GM12878 (cell line): Measurements from ENCODE around the gene HEBP1. TPM values are rescaled to one million over a fixed set of nuclear protein-coding genes. Genes with fewer than 3 reads are reported as not detected.

ENCODE experiments used
- ATAC-seq: fragments of 200-7000 bp; cut with Tn5 transposase; 3 replicates; pipeline ENCODE4 v1.9.1; 2020; ENCODE audit warnings: mild to moderate bottlenecking, moderate library complexity
- BruUV-seq: library from RNA; stranded (reverse); fragments of 400-500 nt; replicated peaks from 2 replicates; lab custom pipeline; 2021; lab: Mats Ljungman, UMichigan
- CTCF ChIA-PET: fragments of 300-600 bp; sonication (Branson Sonifier 250); formaldehyde crosslinking; extraction: SDS; loops from one replicate; lab custom pipeline; 2021; ENCODE audit warnings: inconsistent platforms; lab: Yijun Ruan, JAX
- POLR2A ChIA-PET: fragments of 350-600 bp; formaldehyde crosslinking; extraction: SDS; loops from one replicate; lab custom pipeline; 2021; ENCODE audit warnings: inconsistent platforms; lab: Charles Lee
- RAD21 ChIA-PET: fragments of 300-600 bp; sonication (Branson Sonifier 250); formaldehyde crosslinking; loops from one replicate; lab custom pipeline; 2023; ENCODE audit warnings: antibody characterized with exemption; ENCODE audit not compliant: unreplicated experiment; lab: Charles Lee
- SMC1A ChIA-PET: fragments of 300-600 bp; sonication (Branson Sonifier 250); formaldehyde crosslinking; loops from one replicate; lab custom pipeline; 2023; ENCODE audit not compliant: unreplicated experiment, uncharacterized antibody; lab: Charles Lee
- DNase-seq: peaks from one replicate; pipeline ENCODE4 v3.0.0-alpha.2; 2011; ENCODE audit warnings: low read depth, low spot score
- FAIRE-seq: peaks from 3 replicates; lab custom pipeline; 2011; peaks lifted over from hg19 to GRCh38; lab: Jason Lieb, UNC
- H2AFZ ChIP-seq: 2 replicates; pipeline ENCODE4 v1.6.0; 2011; ENCODE audit warnings: low read depth, low read length, control low read depth; ENCODE audit not compliant: control insufficient read depth
- H3K27ac ChIP-seq: 2 replicates; pipeline ENCODE4 v1.5.1; 2011; ENCODE audit warnings: control low read depth; ENCODE audit not compliant: control insufficient read depth, insufficient read depth
- H3K27me3 ChIP-seq, 2 experiments: replicated peaks in 1 of 2; 2 replicates each; pipeline versions ENCODE4 v1.6.0 to v1.6.1; 2011; ENCODE audit warnings: low read length in 1 of 2; ENCODE audit not compliant: control insufficient read depth in 2 of 2, insufficient read depth in 2 of 2
- H3K36me3 ChIP-seq, 2 experiments: 2 replicates each; pipeline ENCODE4 v1.5.1; 2011; ENCODE audit warnings: low read length in 1 of 2; ENCODE audit not compliant: control insufficient read depth in 2 of 2, insufficient read depth in 2 of 2
- H3K4me1 ChIP-seq: 2 replicates; pipeline ENCODE4 v1.6.1; 2011; ENCODE audit warnings: mild to moderate bottlenecking, low read length, moderate library complexity, mixed read lengths; ENCODE audit not compliant: control insufficient read depth, insufficient read depth
- H3K4me2 ChIP-seq: 2 replicates; pipeline ENCODE4 v1.6.0; 2011; ENCODE audit warnings: control low read depth; ENCODE audit not compliant: control insufficient read depth, insufficient read depth
- H3K4me3 ChIP-seq: fragments of 200-600 bp; sonication (generic); 2 replicates; pipeline ENCODE4 v1.5.1; 2016
- H3K79me2 ChIP-seq: 2 replicates; pipeline ENCODE4 v1.6.0; 2011; ENCODE audit warnings: low read length; ENCODE audit not compliant: control insufficient read depth, insufficient read depth
- H3K9ac ChIP-seq: 2 replicates; pipeline ENCODE4 v1.8.0; 2011; ENCODE audit warnings: low read length, control low read depth, mixed read lengths; ENCODE audit not compliant: control insufficient read depth, insufficient read depth
- H3K9me3 ChIP-seq: replicated peaks from 3 replicates; pipeline ENCODE4 v1.5.1; 2011; ENCODE audit warnings: mild to moderate bottlenecking, low read length; ENCODE audit not compliant: control insufficient read depth, insufficient read depth
- H4K20me1 ChIP-seq: 2 replicates; pipeline ENCODE4 v1.6.0; 2011; ENCODE audit not compliant: control insufficient read depth, insufficient read depth
- RAD21 ChIP-seq: IDR thresholded peaks from 2 replicates; pipeline ENCODE4 v1.6.1; 2011; ENCODE audit warnings: mild to moderate bottlenecking, low read depth, low read length, moderate library complexity; ENCODE audit not compliant: insufficient read depth
- SMC3 ChIP-seq: IDR thresholded peaks from 2 replicates; pipeline ENCODE4 v1.6.1; 2011; ENCODE audit warnings: low read length, improper control_type of control experiment, borderline replicate concordance
- WGBS: methylation state at CpG from one replicate; pipeline ENCODE4 v1.1.6; 2016; ENCODE audit warnings: low lambda C conversion rate; ENCODE audit not compliant: insufficient replicate concordance, insufficient coverage; ENCODE audit errors: missing lambda C conversion rate; 5-methylcytosine and 5-hydroxymethylcytosine counted together
- in situ Hi-C: fragments of 300-500 bp; cut with MboI; formaldehyde crosslinking; loops from 9 replicates; pipeline ENCODE4 v1.14.3; 2018; ENCODE audit warnings: mixed read lengths
- intact Hi-C: fragments of 100-400 bp; cut with micrococcal nuclease; formaldehyde crosslinking; loops from one replicate; pipeline ENCODE4 v1.14.2; 2022; ENCODE audit not compliant: unreplicated experiment
- polyA plus RNA-seq, 11 experiments: library from polyadenylated mRNA; depleted of rRNA in 4 of 11; unstranded in 6 of 11; stranded (reverse) in 5 of 11; fragments of >200 nt; fragmentation: Nextera tagmentation in 4 of 11; fragmentation: Illumina TruSeq in 1 of 11; extraction: Ambion mirVana in 4 of 11; extraction: Trizol in 1 of 11; gene quantifications; 1 replicate in 1 of 11; 2 replicates in 10 of 11; pipeline versions ENCODE4 v1.2.1 to v1.2.3, GENCODE V29; 2011 to 2016; ENCODE audit warnings: inconsistent platforms in 2 of 11, missing spikeins in 2 of 11, low read depth in 1 of 11
- total RNA-seq, 4 experiments: library from RNA; depleted of rRNA in 3 of 4; stranded (reverse); fragments of >200 nt in 3 of 4; fragmentation: Illumina TruSeq in 1 of 4; extraction: Trizol in 1 of 4; gene quantifications; 2 replicates each; pipeline versions ENCODE4 v1.2.1 to v1.2.3, GENCODE V29; 2013 to 2021
- TF ChIP-seq, protein P1 (sequence below): fragments of 450-650 bp; IDR thresholded peaks from 2 replicates; pipeline ENCODE4 v1.6.1; 2014; ENCODE audit warnings: mild to moderate bottlenecking
- TF ChIP-seq, protein P2 (sequence below), 3 experiments: IDR thresholded peaks in 2 of 3; conservative IDR thresholded peaks in 1 of 3; 2 replicates each; pipeline ENCODE4 v1.5.1; 2011; ENCODE audit warnings: low read depth in 3 of 3, low read length in 3 of 3, mild to moderate bottlenecking in 3 of 3, control low read depth in 2 of 3, moderate library complexity in 2 of 3, inconsistent platforms in 1 of 3, mixed read lengths in 1 of 3; ENCODE audit not compliant: control insufficient read depth in 2 of 3, insufficient read depth in 1 of 3; ENCODE audit errors: extremely low read depth in 1 of 3
- TF ChIP-seq, protein P3 (sequence below): fragments of 450-650 bp; IDR thresholded peaks from 2 replicates; pipeline ENCODE4 v1.6.1; 2017; ENCODE audit warnings: mild to moderate bottlenecking, moderate library complexity

Gene HEBP1
- total and polyA plus RNA-seq, 10 of the 15 experiments (the other 5 are each of a cell fraction or from before 2014, with no cell fraction given), result 0.07 to 0.32 (median 0.18) TPM; not detected in 5

DNA sequence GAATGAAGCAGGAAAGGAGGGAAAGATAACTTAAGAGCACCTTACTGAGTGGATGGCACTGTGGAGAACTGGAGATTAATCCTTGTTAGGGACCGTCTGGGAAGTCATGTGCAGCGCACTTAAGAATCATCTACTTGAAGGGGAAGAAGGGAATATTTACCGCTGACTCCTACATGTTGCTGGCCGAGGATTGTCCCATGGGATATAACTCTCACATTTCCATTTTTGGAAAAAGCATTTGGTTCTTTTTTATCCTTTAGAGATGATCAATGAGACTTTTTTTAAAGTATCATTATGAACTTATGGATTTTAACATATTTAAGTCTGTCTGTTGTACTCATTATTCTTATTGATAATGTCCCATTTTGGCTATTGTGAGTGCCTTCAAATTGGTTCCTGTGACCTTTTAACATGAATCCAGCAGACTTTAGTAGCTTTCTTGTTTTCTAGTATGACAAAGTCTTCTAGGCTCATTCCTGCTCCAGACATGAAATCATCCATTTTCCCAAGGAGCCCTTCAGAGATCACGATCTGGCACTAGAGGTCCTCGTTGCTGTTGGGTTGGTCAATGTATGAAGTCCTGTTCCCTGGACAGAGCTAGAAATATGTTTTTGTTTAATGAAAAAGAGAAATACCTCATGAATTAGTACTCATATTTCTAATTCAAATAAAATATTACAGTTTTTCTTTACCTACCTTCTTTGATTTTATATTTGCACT, 23.9 kb upstream of the HEBP1 start:
- DNase-seq, result no peak
- Histone ChIP-seq H3K4me2 (no peak overlapping the region), H3K36me3 (no peaks in the 10 kb centered on the region), H4K20me1 (no peaks in the 10 kb centered on the region), H3K9ac (no peak overlapping the region), H2AFZ (no peak overlapping the region), H3K9me3 (no peaks in the 10 kb centered on the region), H3K27ac (no peak overlapping the region), H3K79me2 (no peaks in the 10 kb centered on the region), H3K27me3 (peaks cover 2 to 3% of the 10 kb centered on the region in 2 experiments; a peak in 2 of 4 replicates), H3K4me1 (no peaks in the 10 kb centered on the region), H3K4me3 (no peak overlapping the region)
- SMC1A ChIA-PET, result interaction anchor here (0.8 kb wide), 1 partner anchor 194 kb away, joined by 3 read pairs; no protein-coding TSS in a partner anchor
- no TSS peak for BruUV-seq
- POLR2A ChIA-PET, result no interaction called here
- RAD21 ChIA-PET, result no interaction called here
- no peak for FAIRE-seq
- ATAC-seq, result no peak
- intact Hi-C loops, result no loop called here
- in situ Hi-C loops, result no loop called here
- TF ChIP-seq, protein P1, sequence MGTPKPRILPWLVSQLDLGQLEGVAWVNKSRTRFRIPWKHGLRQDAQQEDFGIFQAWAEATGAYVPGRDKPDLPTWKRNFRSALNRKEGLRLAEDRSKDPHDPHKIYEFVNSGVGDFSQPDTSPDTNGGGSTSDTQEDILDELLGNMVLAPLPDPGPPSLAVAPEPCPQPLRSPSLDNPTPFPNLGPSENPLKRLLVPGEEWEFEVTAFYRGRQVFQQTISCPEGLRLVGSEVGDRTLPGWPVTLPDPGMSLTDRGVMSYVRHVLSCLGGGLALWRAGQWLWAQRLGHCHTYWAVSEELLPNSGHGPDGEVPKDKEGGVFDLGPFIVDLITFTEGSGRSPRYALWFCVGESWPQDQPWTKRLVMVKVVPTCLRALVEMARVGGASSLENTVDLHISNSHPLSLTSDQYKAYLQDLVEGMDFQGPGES, result no peak
- TF ChIP-seq RAD21, result peak; percentile 26; the same call in 1 of the 2 replicates
- TF ChIP-seq, protein P2, sequence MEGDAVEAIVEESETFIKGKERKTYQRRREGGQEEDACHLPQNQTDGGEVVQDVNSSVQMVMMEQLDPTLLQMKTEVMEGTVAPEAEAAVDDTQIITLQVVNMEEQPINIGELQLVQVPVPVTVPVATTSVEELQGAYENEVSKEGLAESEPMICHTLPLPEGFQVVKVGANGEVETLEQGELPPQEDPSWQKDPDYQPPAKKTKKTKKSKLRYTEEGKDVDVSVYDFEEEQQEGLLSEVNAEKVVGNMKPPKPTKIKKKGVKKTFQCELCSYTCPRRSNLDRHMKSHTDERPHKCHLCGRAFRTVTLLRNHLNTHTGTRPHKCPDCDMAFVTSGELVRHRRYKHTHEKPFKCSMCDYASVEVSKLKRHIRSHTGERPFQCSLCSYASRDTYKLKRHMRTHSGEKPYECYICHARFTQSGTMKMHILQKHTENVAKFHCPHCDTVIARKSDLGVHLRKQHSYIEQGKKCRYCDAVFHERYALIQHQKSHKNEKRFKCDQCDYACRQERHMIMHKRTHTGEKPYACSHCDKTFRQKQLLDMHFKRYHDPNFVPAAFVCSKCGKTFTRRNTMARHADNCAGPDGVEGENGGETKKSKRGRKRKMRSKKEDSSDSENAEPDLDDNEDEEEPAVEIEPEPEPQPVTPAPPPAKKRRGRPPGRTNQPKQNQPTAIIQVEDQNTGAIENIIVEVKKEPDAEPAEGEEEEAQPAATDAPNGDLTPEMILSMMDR (IDR thresholded peaks at IDR 0.05 in 2 of 3, conservative IDR thresholded peaks at IDR 0.05 in 1 of 3; ENCODE audit: control insufficient read depth in 2 of 3, extremely low read depth in 1 of 3, insufficient read depth in 1 of 3, low read depth in 3 of 3, low read length in 3 of 3), result peak in 1 of 3 experiments; percentile 18; a peak in 1 of 6 replicates
- peak; percentile 33; the same call in 1 of the 2 replicates for TF ChIP-seq SMC3
- TF ChIP-seq, protein P3, sequence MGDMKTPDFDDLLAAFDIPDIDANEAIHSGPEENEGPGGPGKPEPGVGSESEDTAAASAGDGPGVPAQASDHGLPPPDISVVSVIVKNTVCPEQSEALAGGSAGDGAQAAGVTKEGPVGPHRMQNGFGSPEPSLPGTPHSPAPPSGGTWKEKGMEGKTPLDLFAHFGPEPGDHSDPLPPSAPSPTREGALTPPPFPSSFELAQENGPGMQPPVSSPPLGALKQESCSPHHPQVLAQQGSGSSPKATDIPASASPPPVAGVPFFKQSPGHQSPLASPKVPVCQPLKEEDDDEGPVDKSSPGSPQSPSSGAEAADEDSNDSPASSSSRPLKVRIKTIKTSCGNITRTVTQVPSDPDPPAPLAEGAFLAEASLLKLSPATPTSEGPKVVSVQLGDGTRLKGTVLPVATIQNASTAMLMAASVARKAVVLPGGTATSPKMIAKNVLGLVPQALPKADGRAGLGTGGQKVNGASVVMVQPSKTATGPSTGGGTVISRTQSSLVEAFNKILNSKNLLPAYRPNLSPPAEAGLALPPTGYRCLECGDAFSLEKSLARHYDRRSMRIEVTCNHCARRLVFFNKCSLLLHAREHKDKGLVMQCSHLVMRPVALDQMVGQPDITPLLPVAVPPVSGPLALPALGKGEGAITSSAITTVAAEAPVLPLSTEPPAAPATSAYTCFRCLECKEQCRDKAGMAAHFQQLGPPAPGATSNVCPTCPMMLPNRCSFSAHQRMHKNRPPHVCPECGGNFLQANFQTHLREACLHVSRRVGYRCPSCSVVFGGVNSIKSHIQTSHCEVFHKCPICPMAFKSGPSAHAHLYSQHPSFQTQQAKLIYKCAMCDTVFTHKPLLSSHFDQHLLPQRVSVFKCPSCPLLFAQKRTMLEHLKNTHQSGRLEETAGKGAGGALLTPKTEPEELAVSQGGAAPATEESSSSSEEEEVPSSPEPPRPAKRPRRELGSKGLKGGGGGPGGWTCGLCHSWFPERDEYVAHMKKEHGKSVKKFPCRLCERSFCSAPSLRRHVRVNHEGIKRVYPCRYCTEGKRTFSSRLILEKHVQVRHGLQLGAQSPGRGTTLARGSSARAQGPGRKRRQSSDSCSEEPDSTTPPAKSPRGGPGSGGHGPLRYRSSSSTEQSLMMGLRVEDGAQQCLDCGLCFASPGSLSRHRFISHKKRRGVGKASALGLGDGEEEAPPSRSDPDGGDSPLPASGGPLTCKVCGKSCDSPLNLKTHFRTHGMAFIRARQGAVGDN, result no peak
- 36% methylated on average over 6 of the region's 6 CpGs for WGBS
- CTCF ChIA-PET, result interaction anchor here (0.9 to 1.5 kb wide), 3 partner anchors 20 to 188 kb away, joined by 3 to 5 read pairs (median 4); partner anchors contain the start of gene FAM234B
